T-helper 1 cell treated with Interleukin-12 subunit alpha and Interleukin-12 subunit beta and Interleukin-4 antibody, amounts not matched to agents 30 μg/mL and 1 μg/mL, for 36 hours (primary cell): ENCODE measurements around the gene A1CF.
"Not testable (repeated sequence)": the region's sequence is repeated elsewhere in the genome, so short reads cannot be mapped to it uniquely, and the experiment has no call there.

ENCODE experiments used
- H3K27ac Mint-ChIP-seq: one replicate; pipeline ENCODE4 v1.8.0; 2021; ENCODE audit warnings: mild to moderate bottlenecking, mixed read lengths
- H3K27me3 Mint-ChIP-seq: one replicate; pipeline ENCODE4 v1.8.0; 2021; ENCODE audit warnings: low read depth, mixed read lengths
- H3K36me3 Mint-ChIP-seq: one replicate; pipeline ENCODE4 v1.8.0; 2021; ENCODE audit warnings: low read depth, mixed read lengths
- H3K4me1 Mint-ChIP-seq: one replicate; pipeline ENCODE4 v1.8.0; 2021; ENCODE audit warnings: low read depth, mixed read lengths
- H3K4me3 Mint-ChIP-seq: one replicate; pipeline ENCODE4 v1.8.0; 2021; ENCODE audit warnings: mild to moderate bottlenecking, moderate library complexity, mixed read lengths
- H3K9me3 Mint-ChIP-seq: one replicate; pipeline ENCODE4 v1.8.0; 2021; ENCODE audit warnings: mixed read lengths

Gene A1CF

GRCh38 chr10:50885097-50885859, at the start of gene A1CF:
TSS of gene A1CF (minus strand) at chr10:50885627. CDS start at chr10:50859940, 25,687 bp downstream.
- H3K4me3 Mint-ChIP-seq, result no peak within 1 kb of the TSS
- no peak within 1 kb of the TSS for H3K27ac Mint-ChIP-seq
- no peaks in the 10 kb centered on the region for H3K36me3 Mint-ChIP-seq
- H3K27me3 Mint-ChIP-seq, result peaks cover 10% of the 10 kb centered on the region
- H3K4me1 Mint-ChIP-seq, result no peaks in the 10 kb centered on the region
- no peaks in the 10 kb centered on the region for H3K9me3 Mint-ChIP-seq

DNA sequence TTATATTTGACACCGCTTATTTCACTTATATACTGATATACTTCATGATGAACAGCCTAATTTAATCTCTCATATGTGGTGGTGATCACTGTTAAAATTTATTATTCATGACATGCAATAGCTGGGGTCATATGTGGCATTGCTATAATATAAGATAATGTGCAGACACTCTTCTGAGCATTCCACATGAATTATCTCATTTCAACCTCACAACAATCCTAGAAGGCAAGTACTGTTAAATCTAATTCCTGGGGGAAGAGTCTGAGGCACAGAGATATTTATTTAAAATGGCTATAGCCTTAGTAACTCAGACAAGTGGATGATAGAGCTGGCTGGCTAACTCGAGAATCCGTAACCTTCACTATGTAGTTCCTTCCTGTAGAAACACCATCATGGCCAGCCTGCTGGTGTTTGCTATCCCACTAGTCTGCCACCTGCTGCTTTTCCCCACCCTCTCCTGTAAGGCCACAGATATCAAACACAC, 46.6 kb upstream of the A1CF start:
- peaks cover 6% of the 10 kb centered on the region for H3K27me3 Mint-ChIP-seq
- no peaks in the 10 kb centered on the region for H3K4me1 Mint-ChIP-seq
- no peaks in the 10 kb centered on the region for H3K36me3 Mint-ChIP-seq
- no peak overlapping the region for H3K4me3 Mint-ChIP-seq
- H3K27ac Mint-ChIP-seq, result no peak overlapping the region
- no peaks in the 10 kb centered on the region for H3K9me3 Mint-ChIP-seq

DNA sequence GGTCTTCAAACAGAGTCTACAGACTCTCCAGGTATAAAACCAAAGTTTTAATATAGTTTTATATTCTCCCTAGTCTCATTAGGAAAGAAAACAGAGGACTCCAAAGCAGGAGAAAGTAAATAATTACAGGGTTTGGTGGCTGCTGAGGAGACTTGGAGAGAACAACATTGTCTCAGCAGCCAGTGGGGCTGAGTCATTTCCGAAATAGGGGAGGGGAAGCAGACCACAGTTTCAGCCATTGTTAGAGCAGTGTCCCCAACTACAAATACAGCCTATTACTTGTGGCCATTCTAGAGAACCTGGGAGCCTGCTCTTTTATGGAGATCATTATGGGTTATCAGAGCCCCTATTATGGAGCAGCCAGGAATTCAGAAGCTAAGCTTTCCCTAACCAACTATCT, 44.2 kb upstream of the A1CF start:
- Mint-ChIP-seq H3K36me3 (no peaks in the 10 kb centered on the region), H3K27me3 (peaks cover 6% of the 10 kb centered on the region), H3K4me1 (no peaks in the 10 kb centered on the region), H3K4me3 (no peak overlapping the region), H3K9me3 (no peaks in the 10 kb centered on the region), H3K27ac (no peak overlapping the region)

- no peaks in the 10 kb centered on the region for H3K27me3 Mint-ChIP-seq
- no peaks in the 10 kb centered on the region for H3K4me1 Mint-ChIP-seq
- H3K27ac Mint-ChIP-seq, result no peak overlapping the region
- no peak overlapping the region for H3K4me3 Mint-ChIP-seq
- peaks cover 6% of the 10 kb centered on the region for H3K9me3 Mint-ChIP-seq
- no peaks in the 10 kb centered on the region for H3K36me3 Mint-ChIP-seq
Observed at GRCh38 chr10:50928190-50928552, 42.7 kb upstream of the A1CF start.

- Mint-ChIP-seq H3K4me1 (no peaks in the 10 kb centered on the region), H3K36me3 (no peaks in the 10 kb centered on the region), H3K27me3 (no peaks in the 10 kb centered on the region), H3K27ac (no peak overlapping the region), H3K4me3 (no peak overlapping the region), H3K9me3 (peaks cover 6% of the 10 kb centered on the region)
Observed at GRCh38 chr10:50927522-50928189, 42.2 kb upstream of the A1CF start.

GRCh38 chr10:50923471-50923870, 38.0 kb upstream of the A1CF start:
- not testable (repeated sequence) for H3K27ac Mint-ChIP-seq, H3K36me3 Mint-ChIP-seq, H3K27me3 Mint-ChIP-seq, H3K4me3 Mint-ChIP-seq, H3K4me1 Mint-ChIP-seq, H3K9me3 Mint-ChIP-seq

DNA sequence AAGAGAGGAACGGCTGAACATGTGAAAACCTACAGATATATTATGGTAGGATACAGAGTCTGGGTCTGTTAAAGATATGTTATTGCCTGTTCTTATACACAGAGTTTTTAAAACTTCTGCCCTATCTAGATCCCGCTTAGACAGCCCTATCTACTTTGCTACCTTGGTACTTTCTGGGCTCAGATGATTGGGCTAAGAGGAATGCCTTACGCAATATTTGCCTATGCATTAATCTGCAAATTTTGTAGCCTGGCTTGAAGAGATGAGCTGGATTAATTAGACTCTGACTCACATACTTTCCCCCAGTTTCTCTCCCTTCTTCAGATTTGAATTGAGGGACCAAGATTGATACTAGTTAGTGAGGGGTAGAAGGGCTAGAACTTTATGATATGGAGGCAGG, 33.6 kb upstream of the A1CF start:
- Mint-ChIP-seq H3K9me3 (peaks cover 3% of the 10 kb centered on the region), H3K27ac (no peak overlapping the region), H3K27me3 (no peaks in the 10 kb centered on the region), H3K4me3 (no peak overlapping the region), H3K36me3 (no peaks in the 10 kb centered on the region), H3K4me1 (no peaks in the 10 kb centered on the region)

GRCh38 chr10:50918529-50918928, 33.1 kb upstream of the A1CF start:
- H3K9me3 Mint-ChIP-seq, result no peaks in the 10 kb centered on the region
- H3K27me3 Mint-ChIP-seq, result no peaks in the 10 kb centered on the region
- H3K36me3 Mint-ChIP-seq, result no peaks in the 10 kb centered on the region
- H3K27ac Mint-ChIP-seq, result no peak overlapping the region
- H3K4me3 Mint-ChIP-seq, result no peak overlapping the region
- H3K4me1 Mint-ChIP-seq, result no peaks in the 10 kb centered on the region

DNA sequence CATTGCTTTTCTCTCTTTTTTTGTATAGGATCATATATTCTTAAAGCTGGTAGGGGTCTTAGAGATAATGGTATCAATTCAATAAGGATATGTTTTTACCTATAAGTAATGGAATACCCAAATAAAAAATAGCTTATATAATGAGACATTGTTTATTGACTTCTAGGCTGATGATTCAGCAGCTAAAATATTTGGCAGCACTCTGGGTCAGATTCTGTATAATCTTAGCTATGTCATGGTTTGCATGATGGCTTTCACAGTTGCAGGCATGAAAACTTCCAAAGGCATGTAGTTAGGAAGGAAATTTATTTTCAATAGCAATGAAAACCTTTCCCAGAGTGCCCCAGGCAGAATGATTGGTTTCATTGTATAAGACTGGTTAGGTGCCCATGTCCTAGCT, 32.1 kb upstream of the A1CF start:
- Mint-ChIP-seq H3K27me3 (no peaks in the 10 kb centered on the region), H3K9me3 (no peaks in the 10 kb centered on the region), H3K27ac (no peak overlapping the region), H3K4me1 (no peaks in the 10 kb centered on the region), H3K4me3 (no peak overlapping the region), H3K36me3 (no peaks in the 10 kb centered on the region)

- no peaks in the 10 kb centered on the region for H3K36me3 Mint-ChIP-seq
- H3K9me3 Mint-ChIP-seq, result no peaks in the 10 kb centered on the region
- no peaks in the 10 kb centered on the region for H3K27me3 Mint-ChIP-seq
- no peaks in the 10 kb centered on the region for H3K4me1 Mint-ChIP-seq
- no peak overlapping the region for H3K4me3 Mint-ChIP-seq
- H3K27ac Mint-ChIP-seq, result no peak overlapping the region
Observed at GRCh38 chr10:50909334-50910014, 24.0 kb upstream of the A1CF start.

DNA sequence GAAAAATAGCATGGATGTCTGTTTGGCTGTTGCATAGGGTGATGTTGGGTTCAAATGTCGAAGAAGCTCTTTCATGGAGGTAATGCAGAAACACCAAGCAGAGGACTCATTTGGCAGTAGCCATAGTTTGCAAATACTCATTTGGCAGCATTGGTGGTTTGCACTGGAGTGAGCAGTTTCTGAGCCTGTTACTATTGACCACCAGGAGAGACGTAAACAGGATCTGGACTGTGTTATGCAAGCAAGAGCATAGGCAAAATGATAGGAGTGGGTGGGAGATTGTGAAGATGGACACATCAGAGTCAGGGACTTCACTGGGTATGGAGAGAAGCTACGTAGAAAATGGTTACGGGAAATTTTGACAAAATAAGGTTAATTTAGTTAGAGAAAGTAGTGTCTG, 22.9 kb upstream of the A1CF start:
- no peaks in the 10 kb centered on the region for H3K4me1 Mint-ChIP-seq
- no peak overlapping the region for H3K27ac Mint-ChIP-seq
- H3K9me3 Mint-ChIP-seq, result no peaks in the 10 kb centered on the region
- no peaks in the 10 kb centered on the region for H3K36me3 Mint-ChIP-seq
- no peaks in the 10 kb centered on the region for H3K27me3 Mint-ChIP-seq
- H3K4me3 Mint-ChIP-seq, result no peak overlapping the region

DNA sequence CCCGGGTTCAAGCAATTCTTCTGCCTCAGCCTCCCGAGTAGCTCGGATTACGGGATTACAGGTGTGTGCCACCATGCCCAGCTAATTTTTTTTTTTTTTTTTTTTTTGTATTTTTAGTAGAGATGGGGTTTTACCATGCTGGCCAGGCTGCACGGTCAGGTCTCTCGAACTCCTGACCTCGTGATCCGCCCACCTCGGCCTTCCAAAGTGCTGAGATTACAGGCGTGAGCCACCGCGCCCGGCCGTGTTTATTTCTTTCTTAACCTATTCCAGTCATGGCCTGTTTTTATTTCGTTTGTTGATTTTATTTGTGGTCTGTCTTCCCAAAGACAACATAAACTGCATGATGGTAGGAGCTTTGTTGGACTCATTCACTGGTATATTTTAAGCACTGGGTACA, 20.4 kb upstream of the A1CF start:
- H3K36me3 Mint-ChIP-seq, H3K4me1 Mint-ChIP-seq, H3K9me3 Mint-ChIP-seq, H3K27me3 Mint-ChIP-seq, H3K27ac Mint-ChIP-seq, H3K4me3 Mint-ChIP-seq: not testable (repeated sequence)

DNA sequence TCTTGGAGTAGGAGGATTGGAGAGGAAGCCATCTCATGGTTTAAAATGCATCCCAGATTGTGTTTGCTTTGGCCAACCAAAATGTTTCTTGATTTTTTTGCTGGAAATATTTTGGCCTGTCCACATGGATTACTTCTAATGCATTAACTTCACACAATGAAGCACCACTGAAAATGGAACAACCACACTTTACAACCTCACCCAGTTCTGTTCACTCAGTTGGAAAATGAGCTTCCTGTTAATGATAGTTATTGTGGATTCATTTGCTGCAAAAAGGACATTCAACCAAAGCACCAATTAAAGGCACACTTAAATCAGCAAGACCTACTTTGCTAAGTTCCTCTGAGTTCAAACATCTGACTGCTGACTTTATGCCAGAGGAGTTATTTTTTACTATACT, 11.3 kb upstream of the A1CF start:
- no peaks in the 10 kb centered on the region for H3K36me3 Mint-ChIP-seq
- H3K27me3 Mint-ChIP-seq, result peaks cover 12% of the 10 kb centered on the region
- H3K9me3 Mint-ChIP-seq, result no peaks in the 10 kb centered on the region
- H3K4me3 Mint-ChIP-seq, result no peak overlapping the region
- no peak overlapping the region for H3K27ac Mint-ChIP-seq
- H3K4me1 Mint-ChIP-seq, result no peaks in the 10 kb centered on the region

DNA sequence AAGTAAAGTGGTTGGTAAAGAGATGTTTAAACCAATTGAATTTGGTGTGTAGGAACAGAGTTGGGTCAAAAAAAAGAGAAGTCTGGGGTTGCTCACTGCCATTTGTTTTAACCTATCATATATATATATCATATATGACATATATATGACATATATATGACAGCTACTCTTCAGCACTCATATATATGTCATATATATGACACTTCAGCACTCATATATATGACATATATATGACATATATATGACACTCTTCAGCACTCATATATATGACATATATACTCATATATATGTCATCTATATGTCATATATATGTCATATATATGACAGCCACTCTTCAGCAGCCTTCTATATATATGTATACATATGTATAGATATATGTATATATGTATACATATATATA, 8.9 kb upstream of the A1CF start:
- Mint-ChIP-seq H3K27me3 (peaks cover 16% of the 10 kb centered on the region), H3K4me1 (no peaks in the 10 kb centered on the region), H3K9me3 (no peaks in the 10 kb centered on the region), H3K36me3 (no peaks in the 10 kb centered on the region), H3K4me3 (no peak overlapping the region), H3K27ac (no peak overlapping the region)

GRCh38 chr10:50892467-50892866, 7.0 kb upstream of the A1CF start:
- H3K27ac Mint-ChIP-seq, result no peak overlapping the region
- no peaks in the 10 kb centered on the region for H3K36me3 Mint-ChIP-seq
- peaks cover 15% of the 10 kb centered on the region for H3K27me3 Mint-ChIP-seq
- no peak overlapping the region for H3K4me3 Mint-ChIP-seq
- H3K9me3 Mint-ChIP-seq, result no peaks in the 10 kb centered on the region
- no peaks in the 10 kb centered on the region for H3K4me1 Mint-ChIP-seq
